HG03457 (cell line): ENCODE measurements around the gene PAK4.
"Not testable (repeated sequence)": the region's sequence is repeated elsewhere in the genome, so short reads cannot be mapped to it uniquely, and the experiment has no call there.

Source experiments
- ATAC-seq: cut with Tn5 transposase; IDR thresholded peaks from one replicate; pipeline ENCODE4 v1.9.1; 2021; ENCODE audit warnings: moderate number of reproducible peaks; ENCODE audit not compliant: unreplicated experiment

PAK4 gene

DNA sequence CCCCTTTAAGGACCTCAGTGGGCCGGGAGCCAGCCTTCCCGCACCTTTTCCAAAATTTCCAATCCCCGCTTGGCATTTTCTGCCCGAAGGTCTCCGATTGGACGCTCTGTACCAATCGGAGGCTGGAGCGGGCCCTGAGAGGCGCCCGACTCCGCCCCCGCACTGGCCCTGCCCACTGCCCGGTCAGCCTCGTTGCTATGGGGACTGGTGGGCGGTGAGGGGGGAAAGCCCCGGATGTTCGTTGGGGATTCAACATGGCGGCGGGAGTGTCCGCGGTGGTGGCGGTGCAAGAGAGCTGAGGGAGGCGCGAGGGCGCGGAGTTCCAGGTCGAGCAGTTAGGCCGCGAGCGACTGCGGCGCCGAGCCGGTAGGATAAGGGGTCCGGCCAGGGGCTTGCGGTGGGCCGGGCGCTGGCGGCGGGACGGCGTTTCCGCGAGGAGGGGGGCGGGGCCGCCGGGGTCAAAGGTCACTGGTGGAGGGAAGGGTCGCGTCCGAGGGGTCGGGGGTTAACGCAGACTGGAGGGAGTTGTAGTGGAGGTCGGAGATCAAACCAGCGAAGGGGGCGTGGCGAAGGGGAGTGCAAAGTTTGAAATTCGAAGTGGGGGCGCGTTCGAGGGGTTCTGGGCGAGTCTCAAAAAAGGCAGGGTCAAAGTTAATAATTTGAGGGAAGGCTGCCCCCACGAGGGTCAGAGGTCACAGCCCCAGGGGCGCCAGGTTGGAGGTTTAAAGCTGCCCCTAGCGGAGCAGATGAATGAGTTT, at the start of gene PAK4:
PAK4 (plus strand) TSS at position 233 of the 758 bp plus-strand sequence. CDS start 43,768 bp downstream, outside the sequence.
- peak; percentile 59 for ATAC-seq

DNA sequence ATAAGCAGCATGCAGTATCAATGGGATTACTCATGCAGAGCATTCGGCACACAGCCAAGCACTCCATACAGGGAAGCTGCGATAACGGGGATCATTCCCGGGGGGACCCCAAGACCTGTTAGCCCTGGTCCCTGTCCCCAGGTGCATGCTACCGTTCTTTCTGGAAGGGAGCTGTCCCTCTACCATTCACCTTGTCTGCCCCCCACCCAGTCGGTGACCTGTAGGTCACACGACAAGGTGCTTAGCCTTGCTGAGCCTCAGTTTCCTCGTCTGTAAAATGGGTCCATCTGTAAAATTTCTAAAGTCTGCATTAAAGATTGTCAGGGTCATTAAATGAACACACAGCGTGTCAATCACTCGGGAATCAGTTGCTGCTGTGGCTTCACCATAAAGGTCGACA, 48.3 kb upstream of the PAK4 start:
- ATAC-seq, result no peak

DNA sequence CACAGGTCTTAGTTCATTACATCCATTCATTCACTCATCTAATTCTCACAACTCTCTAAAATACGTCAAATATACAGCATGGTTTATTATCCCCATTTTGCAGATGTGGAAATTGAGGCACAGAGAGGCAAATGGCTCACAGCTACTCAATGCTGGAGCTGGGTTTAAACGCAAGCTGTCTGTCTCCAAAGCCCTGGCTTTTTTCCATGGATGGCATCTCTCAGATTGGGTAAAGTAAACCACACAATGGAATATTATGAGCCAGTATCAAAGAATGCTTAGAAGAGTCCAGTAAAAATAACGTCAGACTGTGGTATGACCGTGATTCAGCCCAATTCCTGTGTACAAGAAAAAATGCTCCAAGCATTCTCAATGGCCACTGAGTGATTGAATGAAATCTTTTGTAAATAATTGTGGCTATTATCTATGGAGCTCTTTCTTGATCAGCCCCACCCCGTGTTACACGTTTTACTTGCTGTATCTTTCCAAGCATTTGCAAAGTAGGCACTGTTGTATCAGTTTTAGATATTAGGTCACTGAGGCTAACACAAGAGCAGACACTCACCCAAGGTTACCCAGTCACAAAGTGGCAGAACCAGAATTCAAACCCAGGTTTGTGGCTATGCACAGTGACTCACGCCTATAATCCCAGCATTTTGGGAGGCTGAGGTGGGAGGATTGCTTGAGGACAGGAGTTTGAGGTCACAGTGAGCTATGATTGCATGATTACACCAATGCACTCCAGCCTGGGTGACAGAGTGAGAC, 47.0 kb upstream of the PAK4 start:
- no peak for ATAC-seq

DNA sequence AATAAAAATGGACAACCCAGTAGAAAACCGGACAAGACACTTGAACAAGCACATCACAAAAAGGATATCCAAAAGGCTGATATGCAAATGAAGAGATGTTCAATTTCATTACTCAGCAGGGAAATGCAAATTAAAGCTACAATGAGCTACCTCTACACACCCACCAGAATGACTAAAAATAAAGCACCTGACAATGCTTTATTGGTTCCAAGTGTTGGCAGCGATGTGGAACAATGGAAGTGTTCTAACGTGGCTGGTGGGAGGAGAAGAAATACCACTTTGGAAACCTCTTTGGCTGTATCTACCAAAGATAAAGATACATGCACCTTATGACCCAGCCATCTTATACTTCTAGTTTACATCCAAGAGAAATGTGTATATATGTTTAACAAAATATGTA, 45.2 kb upstream of the PAK4 start:
- no peak for ATAC-seq

DNA sequence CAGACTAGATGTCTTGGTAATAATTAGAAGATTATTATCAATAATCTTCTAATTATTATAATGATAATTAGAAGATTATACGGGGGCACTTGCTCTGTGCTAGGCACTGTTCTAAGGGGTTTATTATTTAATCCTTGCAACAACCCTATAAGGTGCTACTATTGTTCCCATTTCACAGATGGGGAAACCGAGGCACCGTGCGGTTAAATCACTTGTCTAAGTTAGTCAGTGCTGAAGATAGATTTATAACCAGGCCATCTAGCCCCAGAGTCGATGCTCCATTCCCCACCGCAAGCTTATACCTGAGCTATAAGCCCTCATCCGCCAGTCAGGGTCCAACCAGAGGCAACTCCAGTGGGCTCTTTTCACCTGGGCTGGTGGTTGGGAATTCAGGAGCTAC, 43.4 kb upstream of the PAK4 start:
- no peak for ATAC-seq

DNA sequence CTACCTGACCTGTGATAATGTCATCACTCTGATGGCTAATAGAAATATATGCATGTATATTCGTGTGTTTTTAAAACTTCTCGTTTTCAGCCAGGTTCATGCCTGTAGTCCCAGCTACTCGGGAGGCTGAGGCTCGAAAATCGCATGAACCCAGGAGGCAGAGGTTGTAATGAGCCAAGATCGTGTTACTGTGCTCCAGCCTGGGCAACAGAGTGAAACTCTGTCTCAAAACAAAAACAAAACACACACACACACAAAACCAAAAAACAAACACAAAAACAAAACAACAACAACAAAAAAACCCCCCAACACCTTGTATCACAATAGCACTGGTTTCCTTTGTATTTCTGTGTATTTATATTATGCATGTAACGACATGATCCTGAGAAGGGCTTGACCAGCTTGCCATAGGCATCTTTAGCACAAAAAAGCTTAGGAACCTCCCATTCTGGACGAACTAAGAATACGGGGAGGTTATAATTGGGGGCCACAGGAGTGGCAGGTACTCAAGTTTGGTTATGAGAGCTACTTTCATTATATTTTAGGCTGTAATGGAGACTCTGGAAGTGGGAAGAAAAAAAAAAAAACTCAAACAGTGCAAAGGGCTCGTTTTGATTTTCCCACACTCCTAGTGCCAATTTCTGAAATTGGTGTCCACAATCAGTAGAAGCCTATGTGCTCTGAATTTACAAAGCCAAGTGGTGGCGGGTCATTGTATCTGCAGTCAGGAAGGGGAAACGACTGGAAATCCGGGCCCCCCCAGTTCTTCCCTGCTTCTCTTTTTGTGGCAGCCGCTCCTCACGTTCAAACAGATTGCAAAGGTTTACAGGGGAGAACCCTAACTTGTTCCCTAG, 42.6 kb upstream of the PAK4 start:
- ATAC-seq, result no peak

DNA sequence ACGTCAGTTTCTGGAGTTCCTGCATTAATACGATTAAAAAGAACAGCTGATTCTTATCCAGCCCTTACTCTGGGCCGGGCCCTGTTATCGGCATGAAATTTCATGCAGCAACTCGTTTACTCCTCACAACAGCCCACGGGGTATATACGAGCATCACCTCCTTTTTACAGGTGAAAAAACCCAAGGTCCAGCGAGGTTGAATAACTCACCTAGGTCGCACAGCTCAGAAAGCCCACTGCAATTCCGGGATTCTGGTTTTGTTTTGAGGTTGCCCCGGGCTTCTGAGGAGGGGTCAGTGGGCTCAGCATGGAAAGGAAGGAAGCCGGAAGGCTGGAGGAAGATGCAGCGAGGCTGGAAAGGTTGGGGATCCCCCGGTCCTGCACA, 42.0 kb upstream of the PAK4 start:
- ATAC-seq, result no peak

DNA sequence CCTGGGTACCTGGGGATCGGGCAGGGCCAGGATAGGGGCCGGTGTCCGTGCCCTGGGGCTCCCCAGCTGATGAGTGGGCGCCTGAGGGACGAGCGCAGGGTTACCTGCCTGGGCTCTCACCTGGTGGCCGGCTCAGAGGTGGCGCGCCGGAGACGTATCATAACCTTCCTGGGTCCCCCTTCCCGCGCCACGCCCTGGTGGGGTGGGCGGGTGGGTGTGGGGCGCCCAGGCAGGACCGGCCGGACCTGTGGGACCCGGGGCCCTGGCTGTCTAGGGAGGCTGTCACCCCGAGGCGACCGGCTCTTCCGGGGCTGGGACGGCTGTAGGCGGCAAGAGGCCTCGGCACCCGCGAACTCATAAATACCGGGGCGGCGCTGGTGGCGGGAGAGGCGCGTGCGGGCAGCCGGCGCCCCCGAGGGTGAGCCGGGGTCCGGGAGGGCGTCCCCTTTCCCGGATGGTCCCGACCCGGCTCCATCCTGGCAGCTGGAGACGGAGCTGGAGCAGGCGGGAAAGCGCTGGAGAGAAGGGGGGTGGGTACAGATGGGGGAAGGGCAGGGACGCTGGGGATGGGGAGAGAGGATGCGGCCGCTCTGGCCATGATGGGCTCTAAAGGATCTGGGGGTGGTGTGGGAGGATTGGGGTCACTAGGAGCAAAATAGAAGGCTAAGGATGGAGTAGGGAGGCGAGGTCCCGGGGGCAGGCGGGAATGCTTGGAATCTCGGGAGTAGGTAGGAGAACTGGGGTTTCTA, 41.4 kb upstream of the PAK4 start, which contains the start of gene ACP7:
ACP7 (plus strand) TSS at position 386 of the 749 bp plus-strand sequence. CDS start 902 bp downstream, outside the sequence.
- no peak for ATAC-seq

DNA sequence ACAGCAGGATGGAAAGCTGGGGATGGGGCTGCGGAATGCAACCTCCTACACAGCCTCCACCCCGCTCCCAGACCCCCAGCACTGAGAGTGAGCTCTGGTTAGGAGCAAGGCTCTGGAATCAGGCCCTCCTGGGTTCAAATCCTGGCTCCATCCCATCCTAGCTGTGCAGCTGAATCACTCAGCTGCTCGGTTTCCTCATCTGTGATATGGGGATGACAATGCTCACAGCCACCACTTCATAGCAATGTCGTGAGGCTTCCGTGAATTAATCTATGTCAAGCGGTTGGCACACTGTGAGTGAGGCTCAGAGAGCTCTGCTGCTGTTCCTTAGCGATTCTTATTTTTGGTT, 40.9 kb upstream of the PAK4 start:
- no peak for ATAC-seq

DNA sequence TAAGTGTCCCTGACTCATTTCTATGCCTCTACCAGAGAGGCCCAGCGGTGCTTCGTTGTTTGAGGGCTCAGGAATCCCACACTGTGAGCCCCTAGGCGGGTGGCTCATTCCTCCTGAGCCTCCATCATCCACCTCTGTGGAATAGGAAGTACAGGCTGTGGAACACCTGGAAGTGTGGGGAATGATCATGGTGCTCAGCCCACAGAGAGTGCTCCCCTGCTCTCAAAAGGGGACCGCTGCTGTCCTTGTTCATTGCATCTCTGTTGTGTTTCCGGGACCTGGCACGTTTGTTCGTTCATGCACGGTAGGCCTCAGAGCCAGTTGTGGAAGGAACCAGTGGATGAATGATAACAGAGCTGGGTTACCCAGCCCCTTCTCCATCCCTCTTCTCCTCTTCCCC, 40.2 kb upstream of the PAK4 start:
- no peak for ATAC-seq

DNA sequence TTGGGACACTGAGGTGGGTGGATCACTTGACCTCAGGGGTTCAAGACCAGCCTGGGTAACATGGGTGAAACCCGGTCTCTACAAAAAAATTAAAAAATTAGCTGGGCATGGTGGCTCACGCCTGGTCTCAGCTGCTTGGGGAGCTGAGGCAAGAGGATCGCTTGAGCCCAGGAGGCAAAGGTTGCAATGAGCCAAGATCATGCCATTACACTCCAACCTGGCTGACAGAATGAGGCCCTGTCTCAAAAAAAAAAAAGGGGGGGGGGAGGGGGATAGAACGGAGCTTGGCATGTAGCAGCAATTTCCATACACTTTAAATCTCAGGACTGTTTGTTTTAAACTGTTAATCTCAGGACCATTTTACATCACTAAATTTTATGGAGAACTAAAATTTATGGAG, 39.2 kb upstream of the PAK4 start:
- no peak for ATAC-seq

DNA sequence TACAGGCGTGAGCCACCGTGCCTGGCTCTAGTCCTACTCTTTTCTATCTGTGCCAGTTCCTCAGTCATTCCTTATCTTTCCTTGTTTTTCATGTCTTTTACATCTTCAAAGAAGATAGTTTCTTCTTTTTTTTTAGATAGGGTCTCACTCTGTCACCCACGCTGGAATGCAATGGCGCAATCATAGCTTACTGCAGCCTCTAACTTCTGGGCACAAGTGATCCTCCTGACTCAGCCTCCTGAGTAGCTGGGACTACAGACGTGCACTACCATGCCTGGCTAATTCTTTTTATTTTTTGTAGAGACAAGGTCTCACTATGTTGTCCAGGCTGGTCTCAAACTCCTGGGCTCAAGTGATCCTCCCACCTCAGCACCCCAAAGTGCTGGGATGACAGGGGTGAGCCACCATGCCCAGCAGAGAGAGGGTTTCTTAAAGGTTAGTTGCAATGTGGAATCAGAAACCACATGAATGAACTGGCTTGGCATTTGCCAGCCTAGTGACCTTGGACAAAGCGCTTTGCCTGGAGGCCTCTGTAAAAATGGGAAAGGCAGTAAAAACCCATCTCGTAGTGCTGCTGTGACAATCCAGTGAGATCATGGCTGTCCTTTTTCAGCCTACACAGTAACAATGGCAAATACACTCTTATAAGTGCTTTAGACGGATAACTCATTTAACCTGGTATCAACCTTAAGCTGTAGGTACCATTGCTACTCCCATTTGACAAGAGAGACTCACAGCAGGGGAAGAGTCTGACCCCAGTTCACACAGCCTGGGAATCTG, 37.5 kb upstream of the PAK4 start:
- no peak for ATAC-seq

DNA sequence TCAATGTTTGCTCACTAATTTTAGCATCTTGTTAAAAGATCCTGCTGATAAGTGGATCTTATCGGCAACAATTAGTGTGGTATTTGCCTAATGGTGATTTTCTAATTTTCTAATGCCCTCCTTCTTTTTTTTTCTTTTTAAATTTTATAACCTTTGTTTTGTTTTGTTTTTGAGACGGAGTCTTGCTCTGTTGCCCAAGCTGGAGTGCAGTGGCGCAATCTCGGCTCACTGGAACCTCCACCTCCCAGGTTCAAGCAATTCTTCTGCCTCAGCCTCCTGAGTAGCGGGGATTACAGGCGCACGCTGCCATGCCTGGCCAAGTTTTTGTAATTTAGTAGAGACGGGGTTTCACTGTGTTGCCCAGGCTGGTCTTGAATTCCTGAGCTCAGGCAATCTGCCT, 35.6 kb upstream of the PAK4 start:
- ATAC-seq, result not testable (repeated sequence)

DNA sequence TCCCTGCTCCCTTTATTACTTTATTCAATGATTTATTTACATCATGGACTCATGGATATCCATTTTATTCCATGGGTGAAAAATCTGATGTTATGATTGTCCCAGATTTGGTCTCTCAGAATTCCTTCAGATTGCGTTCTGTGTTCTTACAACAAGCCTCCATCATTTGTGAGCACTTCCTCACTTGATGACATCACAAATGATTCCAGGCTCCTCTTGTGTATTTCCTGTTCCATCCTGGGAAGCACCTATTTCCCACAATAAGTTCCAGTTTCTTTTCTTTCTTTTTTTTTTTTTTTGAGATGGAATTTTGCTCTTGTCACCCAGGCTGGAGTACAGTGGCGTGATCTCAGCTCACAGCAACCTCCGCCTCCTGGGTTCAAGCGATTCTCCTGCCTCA, 34.7 kb upstream of the PAK4 start:
- no peak for ATAC-seq

DNA sequence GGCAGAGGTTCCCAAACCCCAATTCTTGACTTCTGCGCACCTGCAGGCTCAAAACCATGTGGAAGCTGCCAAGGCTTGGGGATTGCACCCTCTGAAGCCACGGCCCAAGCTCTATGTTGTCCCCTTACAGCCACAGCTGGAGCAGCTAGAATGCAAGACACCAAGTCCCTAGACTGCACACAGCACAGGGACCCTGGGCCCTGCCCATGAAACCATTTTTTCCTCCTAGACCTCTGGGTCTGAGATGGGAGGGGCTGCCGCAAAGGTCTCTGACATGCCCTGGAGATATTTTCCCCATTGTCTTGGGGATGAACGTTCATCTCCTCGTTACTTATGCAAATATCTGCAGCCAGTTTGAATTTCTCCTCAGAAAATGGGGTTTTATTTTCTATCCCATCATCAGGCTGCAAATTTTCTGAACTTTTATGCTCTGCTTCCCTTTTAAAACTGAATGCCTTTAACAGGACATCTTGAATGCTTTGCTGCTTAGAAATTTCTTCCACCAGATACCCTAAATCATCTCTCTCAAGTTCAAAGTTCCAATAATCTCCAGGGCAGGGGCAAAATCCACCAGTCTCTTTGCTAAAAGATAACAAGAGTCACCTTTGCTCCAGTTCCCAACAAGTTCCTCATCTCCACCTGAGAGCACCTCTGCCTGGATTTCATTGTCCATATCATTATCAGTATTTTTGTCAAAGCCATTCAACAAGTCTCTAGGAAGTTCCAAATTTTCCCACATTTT, 29.6 kb upstream of the PAK4 start:
- ATAC-seq, result not testable (repeated sequence)

DNA sequence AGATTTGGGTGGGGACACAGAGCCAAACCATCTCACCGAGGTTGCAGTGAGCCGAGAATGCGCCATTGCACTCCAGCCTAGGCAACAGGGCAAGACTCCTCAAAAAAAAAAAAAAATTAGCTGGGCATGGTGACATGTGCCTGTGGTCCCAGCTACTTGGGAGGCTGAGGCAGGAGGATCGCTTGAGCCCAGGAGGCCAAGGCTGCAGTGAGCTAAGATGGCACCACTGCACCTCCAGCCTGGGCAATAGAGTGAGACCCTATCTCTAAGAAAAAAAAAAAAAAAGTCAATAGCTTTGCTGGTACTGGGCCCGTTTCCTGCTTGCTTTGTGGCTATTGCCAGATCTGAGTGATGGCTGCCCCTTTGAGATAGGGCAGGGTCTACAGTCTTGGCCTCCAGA, 28.3 kb upstream of the PAK4 start:
- no peak for ATAC-seq

DNA sequence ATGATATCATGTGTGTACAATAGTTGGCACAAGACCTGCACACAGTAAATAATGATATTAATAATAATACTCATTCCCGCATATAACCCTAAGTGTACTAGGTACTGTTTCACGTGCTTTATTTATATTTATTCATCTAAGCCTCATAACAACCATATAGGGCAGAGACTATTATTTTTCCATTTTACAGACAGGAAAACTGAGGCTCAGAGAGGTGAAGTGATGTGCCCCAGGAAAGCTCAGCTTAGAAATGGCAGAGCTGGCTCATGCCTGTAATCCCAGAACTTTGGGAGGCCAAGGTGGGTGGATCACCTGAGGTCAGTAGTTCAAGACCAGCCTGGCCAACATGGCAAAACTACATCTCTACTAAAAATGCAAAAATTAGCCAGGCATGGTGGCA, 27.9 kb upstream of the PAK4 start:
- ATAC-seq, result no peak

DNA sequence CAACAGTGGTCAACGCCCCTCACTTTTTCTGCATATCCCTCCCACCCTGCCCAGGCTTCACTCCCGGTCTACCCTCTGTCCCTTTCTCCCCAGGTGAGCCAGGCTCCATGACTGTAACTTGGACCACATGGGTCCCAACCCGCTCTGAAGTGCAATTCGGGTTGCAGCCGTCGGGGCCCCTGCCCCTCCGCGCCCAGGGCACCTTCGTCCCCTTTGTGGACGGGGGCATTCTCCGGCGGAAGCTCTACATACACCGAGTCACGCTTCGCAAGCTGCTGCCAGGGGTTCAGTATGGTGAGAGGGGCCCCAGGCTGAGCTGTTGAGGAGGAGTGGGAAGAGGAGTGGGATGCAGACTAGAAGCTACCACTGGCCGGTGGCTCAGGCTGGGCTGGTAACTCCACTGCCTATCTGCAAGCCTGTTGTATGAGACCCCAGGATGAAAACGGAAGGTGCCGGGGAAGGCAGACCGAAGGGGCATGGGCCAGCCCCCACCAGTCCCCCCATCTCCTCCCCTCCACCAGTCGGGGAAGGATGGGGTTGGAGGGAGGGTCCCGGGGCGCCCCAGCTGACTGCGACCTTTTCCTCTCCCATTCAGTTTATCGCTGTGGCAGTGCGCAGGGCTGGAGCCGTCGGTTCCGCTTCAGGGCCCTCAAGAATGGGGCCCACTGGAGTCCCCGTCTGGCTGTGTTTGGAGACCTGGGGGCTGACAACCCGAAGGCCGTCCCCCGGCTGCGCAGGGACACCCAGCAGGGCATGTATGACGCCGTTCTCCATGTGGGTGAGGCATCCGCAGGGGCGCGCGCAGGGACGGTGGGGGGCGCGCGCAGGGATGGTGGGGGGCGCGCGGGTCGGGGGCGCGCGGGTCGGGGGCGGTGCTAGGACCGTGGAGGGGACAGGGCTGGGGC, 27.0 kb upstream of the PAK4 start:
- ATAC-seq, result no peak
